IPS DF 19.7 (cell line): ENCODE measurements around the gene EXT2.

ENCODE experiments used
- DNase-seq: peaks from one replicate; pipeline ENCODE4 v3.0.0-alpha.2; 2013; ENCODE audit warnings: low read depth, low spot score

EXT2 gene

DNA sequence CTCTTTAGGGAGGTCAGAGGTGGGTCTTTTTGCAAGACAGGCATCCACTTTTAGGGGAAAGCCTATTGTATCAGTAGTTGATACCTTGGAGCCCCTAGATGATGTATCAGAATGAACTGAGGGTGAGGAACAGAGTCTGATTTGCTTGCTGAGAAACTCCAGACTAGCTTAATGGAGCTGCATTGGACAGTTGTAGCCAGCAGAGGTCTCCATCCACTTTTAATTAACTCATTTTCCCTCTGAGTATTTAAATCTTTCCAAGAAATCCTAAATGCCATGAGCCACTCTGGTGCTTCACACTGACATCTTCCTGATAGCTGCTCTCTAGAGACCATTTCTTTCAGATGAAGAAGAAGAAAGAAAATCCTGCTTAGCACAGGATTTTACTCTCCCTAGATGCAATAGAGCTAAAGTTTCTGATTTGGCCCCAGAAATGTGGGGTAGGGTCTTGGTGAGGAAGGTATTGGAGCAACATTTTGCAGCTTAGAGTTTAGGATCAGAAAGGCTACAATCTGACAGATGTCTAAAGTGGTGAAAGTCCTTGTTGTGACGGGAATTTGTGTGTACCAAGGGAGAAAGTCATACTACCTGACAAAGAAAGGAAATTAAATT lies 38.0 kb downstream of the EXT2 start:
- no peak for DNase-seq

DNA sequence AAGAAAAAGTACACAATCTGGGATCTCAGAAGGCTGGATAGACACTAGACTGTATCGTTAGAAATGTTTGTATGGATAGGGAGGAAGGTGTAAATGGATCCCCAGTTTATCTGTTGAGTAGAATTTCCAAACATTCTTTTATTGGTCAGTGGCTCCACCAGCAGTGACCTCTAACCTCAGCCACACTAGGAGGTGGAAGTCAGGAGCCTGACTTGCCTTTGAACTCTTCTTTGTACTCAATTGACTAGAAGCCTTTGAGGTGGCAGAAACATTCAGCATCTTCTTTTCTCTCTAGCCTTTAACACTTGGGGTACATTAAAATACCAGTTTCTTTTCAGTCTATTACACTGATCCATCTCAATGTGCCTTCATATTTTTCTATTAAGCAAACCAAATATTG lies 39.1 kb downstream of the EXT2 start:
- no peak for DNase-seq

- DNase-seq: no peak
Observed at GRCh38 chr11:44136176-44136945, 40.9 kb downstream of the EXT2 start.

DNA sequence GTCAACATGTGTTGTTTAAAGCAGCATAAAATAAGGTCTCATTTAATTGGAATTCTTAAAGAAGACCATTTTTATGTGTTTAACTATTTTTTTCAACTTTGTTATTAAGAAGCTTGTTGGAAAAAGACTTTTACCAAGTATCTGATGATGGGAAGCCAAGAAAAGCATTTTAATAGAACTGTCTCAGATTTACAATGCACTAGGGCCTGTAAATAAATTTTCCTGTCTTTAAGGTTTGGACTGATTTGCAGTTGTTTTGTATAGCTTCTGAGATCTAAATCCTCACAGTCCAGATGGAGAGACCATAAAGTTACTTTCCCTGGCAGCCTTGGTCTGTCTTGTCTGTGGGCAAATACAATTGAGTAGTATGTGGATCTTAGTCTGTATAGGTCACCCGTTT lies 41.6 kb downstream of the EXT2 start:
- DNase-seq: no peak

GRCh38 chr11:44138286-44138685 lies 42.8 kb downstream of the EXT2 start:
- DNase-seq: no peak

- DNase-seq: no peak
Observed at GRCh38 chr11:44138980-44139379, 43.5 kb downstream of the EXT2 start.

DNA sequence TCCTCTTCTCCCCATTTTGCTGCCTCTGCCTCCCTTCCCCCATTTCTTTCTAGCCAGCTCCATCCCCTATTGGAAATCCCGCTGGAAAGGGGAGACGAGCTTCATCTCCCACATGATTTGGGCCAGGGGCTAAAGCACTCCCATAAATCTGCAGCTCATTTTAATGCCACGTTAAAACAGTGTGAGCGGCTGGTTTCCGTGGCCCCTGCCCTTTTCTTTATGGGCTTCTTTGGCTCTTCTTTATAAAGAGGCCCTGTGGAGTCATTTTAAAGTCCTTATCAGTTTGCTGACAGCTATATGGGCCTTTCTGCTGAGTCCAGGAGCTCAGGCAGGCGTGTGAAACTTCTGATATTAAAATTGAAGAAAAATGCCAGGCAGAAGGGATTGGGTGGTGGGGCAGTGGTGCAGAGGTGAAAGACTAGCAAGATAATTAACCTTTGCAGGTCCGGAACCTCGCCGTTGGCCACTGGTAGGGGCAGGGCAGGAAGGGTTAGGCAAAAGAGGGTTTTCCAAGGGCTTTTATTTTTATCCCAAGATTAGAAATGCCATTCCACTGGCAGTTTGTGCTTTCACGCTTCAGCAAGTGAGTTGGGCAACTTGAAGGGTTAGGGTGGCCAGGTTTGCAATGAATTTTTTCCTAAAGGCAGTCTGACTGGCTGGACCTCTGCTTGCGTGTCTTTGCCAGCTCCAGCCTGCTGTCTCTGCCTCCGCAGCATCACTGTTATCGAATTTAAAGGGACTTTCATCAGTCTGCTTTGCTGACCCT lies 44.3 kb downstream of the EXT2 start:
- DNase-seq: no peak

GRCh38 chr11:44140372-44140771 lies 44.9 kb downstream of the EXT2 start:
- DNase-seq: no peak

- DNase-seq: no peak
Observed at GRCh38 chr11:44140805-44141204, 45.3 kb downstream of the EXT2 start.

- no peak for DNase-seq
Observed at GRCh38 chr11:44143987-44144909, 48.8 kb downstream of the EXT2 start.

- no peak for DNase-seq
Observed at GRCh38 chr11:44145011-44145775, 49.7 kb downstream of the EXT2 start.

GRCh38 chr11:44146931-44147330 lies 51.5 kb downstream of the EXT2 start:
- DNase-seq: no peak

DNA sequence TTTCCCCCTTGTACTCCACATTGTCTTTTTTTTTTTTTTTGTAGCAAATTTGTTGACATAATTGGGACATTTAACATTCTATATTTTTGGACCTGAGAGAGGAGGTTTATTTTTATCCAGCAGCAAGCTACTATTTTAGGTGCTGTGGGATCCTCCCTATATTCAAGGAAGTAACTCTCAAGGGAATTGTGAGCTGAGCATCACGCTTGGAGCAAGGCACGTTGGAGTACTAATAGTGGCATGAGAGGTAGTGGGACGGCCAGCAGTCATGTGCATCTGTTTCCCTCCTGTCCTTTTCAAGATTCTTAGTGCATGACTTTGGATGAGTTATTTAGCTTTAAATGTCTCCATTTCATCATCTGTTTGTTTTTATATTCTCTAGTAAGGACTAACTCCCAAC lies 52.3 kb downstream of the EXT2 start:
- DNase-seq: no peak

- DNase-seq: no peak
Observed at GRCh38 chr11:44149651-44150050, 54.2 kb downstream of the EXT2 start.

DNA sequence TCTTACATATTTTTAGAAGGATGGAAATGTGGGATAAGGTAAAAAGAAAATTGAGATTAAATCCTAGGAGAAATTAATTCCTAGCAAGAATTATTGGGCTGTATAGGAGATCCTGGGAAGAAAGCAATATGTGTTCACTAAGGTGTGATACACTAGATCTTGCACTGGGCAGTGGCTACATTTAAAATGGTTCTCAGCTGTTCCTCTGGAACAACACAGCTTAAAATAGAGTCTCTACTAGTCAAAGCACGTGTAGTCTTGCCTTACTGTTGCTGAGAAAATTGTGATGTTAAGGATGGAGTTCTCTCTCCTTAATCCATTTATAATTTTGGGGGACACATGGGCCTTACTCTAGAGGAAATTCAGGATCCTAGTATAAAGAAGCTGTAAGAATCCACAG lies 54.9 kb downstream of the EXT2 start:
- no peak for DNase-seq

DNA sequence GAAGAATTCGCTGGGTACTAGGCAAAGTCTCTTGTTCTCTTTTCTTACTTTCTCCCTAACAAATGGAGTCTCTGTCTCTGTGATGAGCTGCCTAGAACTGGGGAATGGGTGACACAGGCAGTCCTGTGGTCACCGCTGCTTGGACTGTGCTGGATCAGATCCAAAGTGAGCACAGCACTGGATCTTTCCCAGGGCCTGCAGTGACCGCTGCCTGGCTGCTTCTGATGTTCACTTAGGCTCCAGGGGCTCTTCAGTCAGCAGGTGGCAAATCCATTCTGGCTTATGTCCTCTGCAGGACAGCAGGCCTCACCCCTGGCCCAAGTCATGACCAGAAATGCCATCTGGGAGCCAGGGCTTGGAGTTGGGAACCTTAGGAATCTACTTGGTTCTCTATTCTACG lies 61.5 kb downstream of the EXT2 start:
- no peak for DNase-seq

DNA sequence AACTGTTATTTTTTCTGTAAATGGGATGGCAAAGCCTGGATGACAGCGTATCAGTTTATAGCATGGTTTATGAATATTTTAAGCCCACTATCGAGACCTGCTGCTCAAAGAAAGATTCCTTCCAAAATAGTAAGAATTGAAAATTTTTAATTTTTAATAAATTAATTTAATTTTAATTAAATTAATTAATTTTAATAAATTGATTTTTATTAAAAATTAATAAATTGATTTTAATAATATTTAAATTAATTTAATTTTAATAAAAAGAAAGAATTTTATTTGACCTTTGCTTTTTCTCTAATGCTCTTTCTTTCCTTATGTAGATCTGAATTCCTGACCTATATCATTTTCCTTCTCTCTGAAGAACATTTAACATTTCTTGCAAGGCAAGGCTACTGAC lies 62.9 kb downstream of the EXT2 start:
- DNase-seq: no peak

- no peak for DNase-seq
Observed at GRCh38 chr11:44159848-44160721, 64.6 kb downstream of the EXT2 start.

DNA sequence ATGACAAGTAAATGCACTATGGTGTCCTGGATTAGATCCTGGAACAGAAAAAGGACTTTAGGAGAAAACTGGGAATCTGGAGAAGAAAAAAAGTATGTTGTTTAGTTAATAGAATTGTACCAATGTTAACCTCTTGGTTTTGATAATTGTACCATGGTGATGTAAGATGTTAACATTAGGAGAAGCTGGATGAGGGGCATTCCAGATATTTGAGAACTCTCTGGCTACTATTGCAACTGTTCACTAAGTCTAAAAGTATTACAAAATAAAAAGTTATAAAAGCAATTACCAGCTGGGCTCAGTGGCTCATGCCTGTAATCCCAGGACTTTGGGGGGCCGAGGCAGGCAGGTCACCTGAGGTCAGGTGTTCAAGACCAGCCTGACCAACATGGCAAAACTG lies 66.5 kb downstream of the EXT2 start:
- no peak for DNase-seq

GRCh38 chr11:44162662-44163061 lies 67.2 kb downstream of the EXT2 start:
- no peak for DNase-seq
